ENCODE data around the gene RIMKLA. TPM values are rescaled to one million over a fixed set of nuclear protein-coding genes. Genes with fewer than 3 reads are reported as not detected.

The RIMKLA gene
- total RNA-seq, 1 donor from 2014 or later, result 2.3 TPM

DNA sequence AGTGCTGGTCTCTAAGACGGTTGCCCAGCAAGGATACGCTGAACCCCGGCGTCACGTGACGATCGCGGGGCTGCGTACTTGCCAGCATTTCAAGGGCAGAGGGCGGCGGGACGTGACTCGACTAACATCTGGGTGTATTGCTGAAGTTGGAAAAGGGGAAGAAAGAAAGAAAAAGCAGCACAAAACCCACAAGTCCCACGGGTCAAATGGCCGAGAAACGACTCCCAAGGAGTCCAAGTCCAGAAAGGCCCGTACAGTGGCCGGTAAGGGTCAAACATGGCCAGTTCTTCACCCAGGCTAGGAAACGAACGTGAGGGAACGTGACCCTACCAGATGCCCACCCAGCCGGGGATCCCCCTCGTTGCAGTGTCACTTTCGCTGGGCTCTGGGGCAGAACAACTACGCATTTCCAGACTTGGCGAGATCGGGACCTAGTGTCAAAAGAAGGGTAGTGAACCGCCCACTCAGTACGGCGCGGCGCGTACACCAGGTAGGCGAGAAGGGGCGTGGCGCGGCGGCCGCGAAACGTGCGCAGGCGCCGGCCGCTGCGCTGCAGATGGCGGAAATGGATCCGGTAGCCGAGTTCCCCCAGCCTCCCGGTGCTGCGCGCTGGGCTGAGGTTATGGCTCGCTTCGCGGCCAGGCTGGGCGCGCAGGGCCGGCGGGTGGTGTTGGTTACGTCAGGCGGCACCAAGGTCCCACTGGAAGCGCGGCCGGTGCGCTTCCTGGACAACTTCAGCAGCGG is 75.6 kb downstream of the RIMKLA start, which contains the start of the genes PPCS and ZMYND12:
TSS of gene PPCS (plus strand) at position 534 of the 744 bp plus-strand sequence. CDS start at position 557, 23 bp downstream.
TSS of gene ZMYND12 (minus strand) at position 13 of the 744 bp plus-strand sequence. CDS start 25 bp downstream, outside the sequence.
- Mint-ChIP-seq H3K27me3 (peaks cover 3% of the 10 kb centered on the region), H3K4me3 (peak within 1 kb of the TSS; percentile 91), H3K4me1 (ENCODE audit: unreplicated experiment) (peaks cover 15% of the 10 kb centered on the region), H3K27ac (peak within 1 kb of the TSS; percentile 94), H3K9me3 (no peaks in the 10 kb centered on the region), H3K36me3 (peaks cover 17% of the 10 kb centered on the region)
- DNase-seq (ENCODE audit: extremely low spot score, unreplicated experiment), result peak; percentile 85
- TF ChIP-seq, protein P1, sequence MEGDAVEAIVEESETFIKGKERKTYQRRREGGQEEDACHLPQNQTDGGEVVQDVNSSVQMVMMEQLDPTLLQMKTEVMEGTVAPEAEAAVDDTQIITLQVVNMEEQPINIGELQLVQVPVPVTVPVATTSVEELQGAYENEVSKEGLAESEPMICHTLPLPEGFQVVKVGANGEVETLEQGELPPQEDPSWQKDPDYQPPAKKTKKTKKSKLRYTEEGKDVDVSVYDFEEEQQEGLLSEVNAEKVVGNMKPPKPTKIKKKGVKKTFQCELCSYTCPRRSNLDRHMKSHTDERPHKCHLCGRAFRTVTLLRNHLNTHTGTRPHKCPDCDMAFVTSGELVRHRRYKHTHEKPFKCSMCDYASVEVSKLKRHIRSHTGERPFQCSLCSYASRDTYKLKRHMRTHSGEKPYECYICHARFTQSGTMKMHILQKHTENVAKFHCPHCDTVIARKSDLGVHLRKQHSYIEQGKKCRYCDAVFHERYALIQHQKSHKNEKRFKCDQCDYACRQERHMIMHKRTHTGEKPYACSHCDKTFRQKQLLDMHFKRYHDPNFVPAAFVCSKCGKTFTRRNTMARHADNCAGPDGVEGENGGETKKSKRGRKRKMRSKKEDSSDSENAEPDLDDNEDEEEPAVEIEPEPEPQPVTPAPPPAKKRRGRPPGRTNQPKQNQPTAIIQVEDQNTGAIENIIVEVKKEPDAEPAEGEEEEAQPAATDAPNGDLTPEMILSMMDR (conservative IDR thresholded peaks at IDR 0.05), result peak; percentile 48

GRCh38 chr1:42456754-42457089 is 76.1 kb downstream of the RIMKLA start:
- Mint-ChIP-seq H3K36me3 (peaks cover 17% of the 10 kb centered on the region), H3K4me1 (ENCODE audit: unreplicated experiment) (peaks cover 16% of the 10 kb centered on the region), H3K27ac (peak overlapping the region; percentile 94), H3K9me3 (no peaks in the 10 kb centered on the region), H3K4me3 (peak overlapping the region; percentile 91), H3K27me3 (no peaks in the 10 kb centered on the region)
- peak; percentile 76 for DNase-seq (ENCODE audit: extremely low spot score, unreplicated experiment)
- TF ChIP-seq, protein P1 (conservative IDR thresholded peaks at IDR 0.05), result no peak

DNA sequence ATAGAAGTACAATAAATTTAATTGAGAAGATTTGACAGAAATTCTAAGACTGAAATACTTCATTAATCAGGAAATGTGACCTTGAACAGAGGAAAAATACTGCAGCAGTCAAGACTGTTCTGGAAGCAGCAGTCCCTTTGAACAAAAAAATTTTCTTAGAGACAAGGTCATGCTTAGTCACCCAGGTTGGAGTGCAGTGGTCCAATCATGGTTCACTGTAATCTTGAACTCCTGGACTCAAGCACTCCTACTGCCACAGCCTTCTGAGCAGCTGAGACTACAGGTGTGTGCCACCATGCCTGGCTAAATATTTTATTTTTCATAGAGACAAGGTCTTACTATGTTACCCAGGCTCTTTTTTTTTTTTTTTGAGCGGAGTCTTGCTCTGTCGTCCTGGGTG is 80.6 kb downstream of the RIMKLA start:
- Mint-ChIP-seq H3K9me3 (no peaks in the 10 kb centered on the region), H3K27ac (no peak overlapping the region), H3K4me3 (no peak overlapping the region), H3K27me3 (no peaks in the 10 kb centered on the region), H3K36me3 (peaks cover 17% of the 10 kb centered on the region), H3K4me1 (ENCODE audit: unreplicated experiment) (peaks cover 20% of the 10 kb centered on the region)
- TF ChIP-seq, protein P1 (conservative IDR thresholded peaks at IDR 0.05), result no peak
- DNase-seq (ENCODE audit: extremely low spot score, unreplicated experiment), result no peak

- Mint-ChIP-seq H3K36me3 (peaks cover 9% of the 10 kb centered on the region), H3K27me3 (no peaks in the 10 kb centered on the region), H3K4me1 (ENCODE audit: unreplicated experiment) (peaks cover 15% of the 10 kb centered on the region), H3K9me3 (no peaks in the 10 kb centered on the region), H3K4me3 (peak within 1 kb of the TSS; percentile 85), H3K27ac (peak within 1 kb of the TSS; percentile 80)
- peak; percentile 93 for DNase-seq (ENCODE audit: extremely low spot score, unreplicated experiment)
- TF ChIP-seq, protein P1 (conservative IDR thresholded peaks at IDR 0.05), result no peak
Observed at GRCh38 chr1:42462828-42463763, 82.5 kb downstream of the RIMKLA start, which contains the start of gene CCDC30. Gene CCDC30 (plus strand): TSS chr1:42463286. CDS start chr1:42480552, 17,266 bp downstream.

- peaks cover 15% of the 10 kb centered on the region for H3K4me1 Mint-ChIP-seq (ENCODE audit: unreplicated experiment)
- H3K27ac Mint-ChIP-seq, result peak overlapping the region; percentile 80
- H3K4me3 Mint-ChIP-seq, result peak overlapping the region; percentile 85
- TF ChIP-seq, protein P1 (conservative IDR thresholded peaks at IDR 0.05), result no peak
- no peaks in the 10 kb centered on the region for H3K27me3 Mint-ChIP-seq
- no peak for DNase-seq (ENCODE audit: extremely low spot score, unreplicated experiment)
- no peaks in the 10 kb centered on the region for H3K9me3 Mint-ChIP-seq
- peaks cover 7% of the 10 kb centered on the region for H3K36me3 Mint-ChIP-seq
Observed at GRCh38 chr1:42463921-42464320, 83.3 kb downstream of the RIMKLA start.
